Parathyroid adenoma (tissue), 2 donors: ENCODE results near the gene SHC4.

Experiments
- H2AFZ ChIP-seq: fragments of 300-600 bp; sonication (generic); one replicate; pipeline ENCODE4 v1.7.0; 2017; ENCODE audit warnings: antibody characterized with exemption, mild to moderate bottlenecking
- H3K27ac ChIP-seq: fragments of 300-600 bp; sonication (generic); one replicate; pipeline ENCODE4 v1.7.0; 2017
- H3K27me3 ChIP-seq: fragments of 300-600 bp; sonication (generic); one replicate; pipeline ENCODE4 v1.7.0; 2017; ENCODE audit warnings: low read length; ENCODE audit not compliant: control insufficient read depth, insufficient read depth
- H3K36me3 ChIP-seq: fragments of 300-600 bp; sonication (generic); one replicate; pipeline ENCODE4 v1.7.0; 2017; ENCODE audit warnings: low read length; ENCODE audit not compliant: control insufficient read depth, insufficient read depth
- H3K4me1 ChIP-seq: fragments of 300-600 bp; sonication (generic); one replicate; pipeline ENCODE4 v1.7.0; 2017; ENCODE audit warnings: control low read depth
- H3K4me2 ChIP-seq: fragments of 300-600 bp; sonication (generic); one replicate; pipeline ENCODE4 v1.7.0; 2017; ENCODE audit warnings: low read length
- H3K4me3 ChIP-seq: fragments of 300-600 bp; sonication (generic); one replicate; pipeline ENCODE4 v1.7.0; 2017; ENCODE audit warnings: low read depth, low read length
- H3K79me2 ChIP-seq: fragments of 300-600 bp; sonication (generic); one replicate; pipeline ENCODE4 v1.7.0; 2017; ENCODE audit warnings: control low read depth
- H3K9ac ChIP-seq: fragments of 300-600 bp; sonication (generic); one replicate; pipeline ENCODE4 v1.7.0; 2017; ENCODE audit warnings: mild to moderate bottlenecking
- H3K9me3 ChIP-seq: fragments of 300-600 bp; sonication (generic); one replicate; pipeline ENCODE4 v1.7.0; 2017; ENCODE audit warnings: low read length; ENCODE audit not compliant: control insufficient read depth
- TF ChIP-seq, protein P1 (sequence below): fragments of 300-600 bp; sonication (generic); IDR thresholded peaks from one replicate; pipeline ENCODE4 v1.7.0; 2017; ENCODE audit warnings: antibody characterized with exemption, mild to moderate bottlenecking
- donor health status: primary hyperparathyroidism.

SHC4 gene, protein sequence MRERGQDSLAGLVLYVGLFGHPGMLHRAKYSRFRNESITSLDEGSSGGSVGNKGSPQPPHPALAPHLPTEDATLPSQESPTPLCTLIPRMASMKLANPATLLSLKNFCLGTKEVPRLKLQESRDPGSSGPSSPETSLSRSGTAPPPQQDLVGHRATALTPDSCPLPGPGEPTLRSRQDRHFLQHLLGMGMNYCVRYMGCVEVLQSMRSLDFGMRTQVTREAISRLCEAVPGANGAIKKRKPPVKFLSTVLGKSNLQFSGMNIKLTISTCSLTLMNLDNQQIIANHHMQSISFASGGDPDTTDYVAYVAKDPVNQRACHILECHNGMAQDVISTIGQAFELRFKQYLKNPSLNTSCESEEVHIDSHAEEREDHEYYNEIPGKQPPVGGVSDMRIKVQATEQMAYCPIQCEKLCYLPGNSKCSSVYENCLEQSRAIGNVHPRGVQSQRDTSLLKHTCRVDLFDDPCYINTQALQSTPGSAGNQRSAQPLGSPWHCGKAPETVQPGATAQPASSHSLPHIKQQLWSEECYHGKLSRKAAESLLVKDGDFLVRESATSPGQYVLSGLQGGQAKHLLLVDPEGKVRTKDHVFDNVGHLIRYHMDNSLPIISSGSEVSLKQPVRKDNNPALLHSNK

DNA sequence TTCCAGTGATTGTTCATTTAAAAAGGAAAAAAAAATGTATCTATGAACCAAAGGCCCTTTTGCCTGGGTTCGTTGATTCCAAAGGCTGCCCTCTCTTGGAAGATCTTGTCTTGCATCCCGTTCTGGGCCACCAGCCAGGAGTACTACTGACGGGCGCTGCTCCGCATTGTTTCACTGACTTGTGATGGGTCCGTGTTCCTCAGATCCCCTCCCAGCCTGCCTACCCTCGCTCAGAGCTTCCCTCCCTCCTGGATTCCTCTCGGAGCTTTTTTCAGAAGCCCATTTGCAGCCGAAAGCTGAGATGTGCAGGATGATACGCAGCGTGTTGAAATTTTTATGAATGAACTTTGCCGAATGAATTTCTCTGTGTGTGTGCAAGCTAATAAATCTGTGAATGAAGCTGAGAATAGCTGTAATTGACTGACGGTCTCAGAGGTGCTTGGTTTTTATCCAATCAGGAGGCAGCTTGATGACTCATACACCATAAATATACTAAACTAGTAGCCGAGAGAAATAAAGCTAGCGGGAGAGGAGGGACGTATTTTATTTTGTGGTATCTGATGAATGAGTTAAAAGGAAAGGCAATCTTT, at the start of gene SHC4:
Gene SHC4 (minus strand): TSS at position 396 of the 590 bp plus-strand sequence. CDS start 904 bp downstream, outside the sequence.
- H2AFZ ChIP-seq: peak within 1 kb of the TSS; percentile 67
- no peaks in the 10 kb centered on the region for H3K36me3 ChIP-seq
- no peaks in the 10 kb centered on the region for H3K27me3 ChIP-seq
- TF ChIP-seq, protein P1, sequence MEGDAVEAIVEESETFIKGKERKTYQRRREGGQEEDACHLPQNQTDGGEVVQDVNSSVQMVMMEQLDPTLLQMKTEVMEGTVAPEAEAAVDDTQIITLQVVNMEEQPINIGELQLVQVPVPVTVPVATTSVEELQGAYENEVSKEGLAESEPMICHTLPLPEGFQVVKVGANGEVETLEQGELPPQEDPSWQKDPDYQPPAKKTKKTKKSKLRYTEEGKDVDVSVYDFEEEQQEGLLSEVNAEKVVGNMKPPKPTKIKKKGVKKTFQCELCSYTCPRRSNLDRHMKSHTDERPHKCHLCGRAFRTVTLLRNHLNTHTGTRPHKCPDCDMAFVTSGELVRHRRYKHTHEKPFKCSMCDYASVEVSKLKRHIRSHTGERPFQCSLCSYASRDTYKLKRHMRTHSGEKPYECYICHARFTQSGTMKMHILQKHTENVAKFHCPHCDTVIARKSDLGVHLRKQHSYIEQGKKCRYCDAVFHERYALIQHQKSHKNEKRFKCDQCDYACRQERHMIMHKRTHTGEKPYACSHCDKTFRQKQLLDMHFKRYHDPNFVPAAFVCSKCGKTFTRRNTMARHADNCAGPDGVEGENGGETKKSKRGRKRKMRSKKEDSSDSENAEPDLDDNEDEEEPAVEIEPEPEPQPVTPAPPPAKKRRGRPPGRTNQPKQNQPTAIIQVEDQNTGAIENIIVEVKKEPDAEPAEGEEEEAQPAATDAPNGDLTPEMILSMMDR: no peak
- no peaks in the 10 kb centered on the region for H3K4me1 ChIP-seq
- H3K27ac ChIP-seq: no peak within 1 kb of the TSS
- peak within 1 kb of the TSS; percentile 40 for H3K4me3 ChIP-seq
- H3K79me2 ChIP-seq: no peaks in the 10 kb centered on the region
- H3K4me2 ChIP-seq: peak within 1 kb of the TSS; percentile 89
- H3K9me3 ChIP-seq: no peaks in the 10 kb centered on the region
- no peak within 1 kb of the TSS for H3K9ac ChIP-seq

DNA sequence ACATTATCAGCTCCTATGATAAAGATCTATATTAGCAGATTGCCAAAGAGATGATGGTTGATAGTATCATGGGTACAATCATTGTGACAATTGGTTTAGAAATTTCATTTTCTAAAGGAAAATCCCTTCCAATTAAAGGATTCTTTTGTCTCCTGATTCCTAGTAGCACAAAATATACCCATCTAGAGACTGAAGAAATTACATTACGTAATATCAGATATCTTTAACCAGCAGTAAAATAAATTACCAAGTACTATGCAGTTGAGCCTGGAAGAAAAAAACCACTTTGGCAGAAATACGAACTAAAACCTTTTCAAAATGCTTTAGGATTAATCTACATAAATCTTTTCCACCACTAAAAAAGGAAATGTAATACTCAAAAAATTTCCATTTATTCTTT, 35.6 kb upstream of the SHC4 start:
- TF ChIP-seq, protein P1: no peak
- H3K36me3 ChIP-seq: no peaks in the 10 kb centered on the region
- no peak overlapping the region for H2AFZ ChIP-seq
- no peak overlapping the region for H3K4me2 ChIP-seq
- H3K4me3 ChIP-seq: no peak overlapping the region
- H3K4me1 ChIP-seq: no peaks in the 10 kb centered on the region
- H3K9ac ChIP-seq: no peak overlapping the region
- no peaks in the 10 kb centered on the region for H3K79me2 ChIP-seq
- H3K9me3 ChIP-seq: no peaks in the 10 kb centered on the region
- H3K27ac ChIP-seq: no peak overlapping the region
- H3K27me3 ChIP-seq: no peaks in the 10 kb centered on the region

DNA sequence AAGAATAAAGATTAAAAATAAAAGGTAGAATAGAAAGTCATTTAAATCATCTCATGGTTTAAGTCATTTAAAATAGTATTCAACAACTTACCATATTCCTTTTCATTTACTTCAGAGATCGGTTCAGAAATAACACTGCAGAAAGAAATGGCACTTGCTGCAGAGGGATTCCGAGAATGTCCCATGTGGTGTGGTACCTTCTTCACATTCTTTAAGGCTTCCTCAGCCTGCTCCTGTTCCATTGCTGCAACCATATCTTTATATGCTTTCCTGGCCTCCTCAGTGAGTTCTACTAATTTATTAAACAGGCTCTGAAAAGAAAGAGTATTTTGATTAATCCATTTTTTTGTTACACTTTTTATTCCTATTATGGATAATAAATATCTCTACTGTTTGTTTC, 32.6 kb upstream of the SHC4 start:
- Histone ChIP-seq H3K4me2 (no peak overlapping the region), H3K79me2 (no peaks in the 10 kb centered on the region), H3K4me1 (no peaks in the 10 kb centered on the region), H3K27me3 (no peaks in the 10 kb centered on the region), H3K9me3 (no peaks in the 10 kb centered on the region), H3K9ac (no peak overlapping the region), H3K4me3 (no peak overlapping the region), H3K27ac (no peak overlapping the region), H2AFZ (no peak overlapping the region), H3K36me3 (no peaks in the 10 kb centered on the region)
- TF ChIP-seq, protein P1: no peak

DNA sequence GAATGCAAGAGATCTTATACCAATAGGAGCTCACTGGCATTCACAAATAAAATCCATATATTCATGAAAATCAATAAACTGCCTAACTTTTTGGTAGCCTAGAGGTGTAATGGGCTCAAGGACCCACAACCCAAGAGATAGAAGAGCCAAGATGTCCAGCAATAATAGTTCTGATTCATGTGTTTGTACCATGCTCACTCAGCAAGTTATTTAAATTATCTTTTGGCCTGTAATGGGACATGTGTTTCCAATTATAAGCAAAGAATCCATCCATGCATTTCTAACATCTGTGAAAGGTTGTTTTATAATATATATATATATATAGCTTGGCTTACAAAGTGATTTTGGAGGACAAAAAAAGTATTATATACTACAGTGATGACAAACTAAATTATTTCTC, 29.7 kb upstream of the SHC4 start:
- no peaks in the 10 kb centered on the region for H3K9me3 ChIP-seq
- no peak overlapping the region for H3K4me3 ChIP-seq
- no peaks in the 10 kb centered on the region for H3K4me1 ChIP-seq
- no peak overlapping the region for H3K27ac ChIP-seq
- TF ChIP-seq, protein P1: no peak
- H3K79me2 ChIP-seq: no peaks in the 10 kb centered on the region
- H3K9ac ChIP-seq: no peak overlapping the region
- no peak overlapping the region for H3K4me2 ChIP-seq
- no peak overlapping the region for H2AFZ ChIP-seq
- no peaks in the 10 kb centered on the region for H3K36me3 ChIP-seq
- H3K27me3 ChIP-seq: no peaks in the 10 kb centered on the region
